B cell (primary cell): Measurements from ENCODE around the gene BRAF.

Experiments
- EZH2 ChIP-seq: IDR thresholded peaks from 2 replicates; pipeline ENCODE4 v1.6.1; 2012; ENCODE audit warnings: borderline replicate concordance, low read depth, mild to moderate bottlenecking, moderate library complexity, low read length; ENCODE audit not compliant: insufficient read depth, poor library complexity, severe bottlenecking
- TF ChIP-seq, protein P1 (sequence below): fragments of 200-600 bp; IDR thresholded peaks from one replicate; pipeline ENCODE4 v1.8.0; 2022; ENCODE audit warnings: antibody characterized with exemption, mild to moderate bottlenecking

DNA sequence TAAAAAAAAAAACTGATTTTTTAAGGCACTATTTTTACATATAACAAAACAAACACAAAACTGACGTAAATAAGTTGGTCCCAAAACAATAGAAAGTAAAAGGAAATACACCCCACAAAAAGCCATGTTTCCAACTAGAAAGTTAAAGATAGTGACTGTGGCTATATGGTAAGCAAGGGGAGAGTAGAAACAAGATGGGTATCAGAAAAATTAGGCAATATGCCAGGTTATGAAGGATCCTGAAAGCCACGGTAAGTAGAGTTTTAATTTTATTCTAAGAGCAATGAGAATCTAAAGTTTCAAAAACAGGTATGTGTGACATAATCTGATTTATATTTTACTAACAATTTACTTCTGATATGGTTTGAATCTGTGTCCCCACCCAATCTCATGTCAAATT lies 61.5 kb downstream of the BRAF start:
- TF ChIP-seq, protein P1, sequence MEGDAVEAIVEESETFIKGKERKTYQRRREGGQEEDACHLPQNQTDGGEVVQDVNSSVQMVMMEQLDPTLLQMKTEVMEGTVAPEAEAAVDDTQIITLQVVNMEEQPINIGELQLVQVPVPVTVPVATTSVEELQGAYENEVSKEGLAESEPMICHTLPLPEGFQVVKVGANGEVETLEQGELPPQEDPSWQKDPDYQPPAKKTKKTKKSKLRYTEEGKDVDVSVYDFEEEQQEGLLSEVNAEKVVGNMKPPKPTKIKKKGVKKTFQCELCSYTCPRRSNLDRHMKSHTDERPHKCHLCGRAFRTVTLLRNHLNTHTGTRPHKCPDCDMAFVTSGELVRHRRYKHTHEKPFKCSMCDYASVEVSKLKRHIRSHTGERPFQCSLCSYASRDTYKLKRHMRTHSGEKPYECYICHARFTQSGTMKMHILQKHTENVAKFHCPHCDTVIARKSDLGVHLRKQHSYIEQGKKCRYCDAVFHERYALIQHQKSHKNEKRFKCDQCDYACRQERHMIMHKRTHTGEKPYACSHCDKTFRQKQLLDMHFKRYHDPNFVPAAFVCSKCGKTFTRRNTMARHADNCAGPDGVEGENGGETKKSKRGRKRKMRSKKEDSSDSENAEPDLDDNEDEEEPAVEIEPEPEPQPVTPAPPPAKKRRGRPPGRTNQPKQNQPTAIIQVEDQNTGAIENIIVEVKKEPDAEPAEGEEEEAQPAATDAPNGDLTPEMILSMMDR = no peak
- TF ChIP-seq EZH2 = no peak
